Activated CD8-positive, alpha-beta memory T cell treated with anti-CD3 and anti-CD28 coated beads, Interleukin-2, amount 10 ng/mL, durations not matched to agents 7 days and 5 days (primary cell): ENCODE results near the gene SIK3. TPM values are rescaled to one million over a fixed set of nuclear protein-coding genes. Genes with fewer than 3 reads are reported as not detected.

Source experiments
- ATAC-seq: fragments of 150-1000 bp; cut with Tn5 transposase; one replicate; pipeline ENCODE4 v1.10.0; 2021; ENCODE audit warnings: moderate library complexity
- CTCF ChIA-PET: fragments of 350-600 bp; sonication (Branson Sonifier 250); formaldehyde crosslinking; loops from one replicate; lab custom pipeline; 2021; ENCODE audit warnings: antibody characterized with exemption; lab: Charles Lee
- DNase-seq: peaks from one replicate; pipeline ENCODE4 v3.0.0-alpha.2; 2020
- H3K27ac Mint-ChIP-seq: one replicate; pipeline ENCODE4 v1.8.0; 2021; ENCODE audit warnings: mild to moderate bottlenecking, mixed read lengths
- H3K27me3 Mint-ChIP-seq: one replicate; pipeline ENCODE4 v1.8.0; 2021; ENCODE audit warnings: mixed read lengths
- H3K36me3 Mint-ChIP-seq: one replicate; pipeline ENCODE4 v1.8.0; 2021; ENCODE audit warnings: mild to moderate bottlenecking, mixed read lengths
- H3K4me1 Mint-ChIP-seq: one replicate; pipeline ENCODE4 v1.8.0; 2021; ENCODE audit warnings: mixed read lengths
- H3K4me3 Mint-ChIP-seq: one replicate; pipeline ENCODE4 v1.8.0; 2021; ENCODE audit warnings: mild to moderate bottlenecking, moderate library complexity, mixed read lengths
- H3K9me3 Mint-ChIP-seq: one replicate; pipeline ENCODE4 v1.8.0; 2022; ENCODE audit warnings: low read depth, mixed read lengths
- total RNA-seq, 2 experiments: library from RNA; stranded (reverse); gene quantifications; one replicate each; pipeline ENCODE4 v1.2.3, GENCODE V29; 2021

SIK3 gene
- total RNA-seq, 2 experiments from 2014 or later, result 31.0 to 38.3 TPM

DNA sequence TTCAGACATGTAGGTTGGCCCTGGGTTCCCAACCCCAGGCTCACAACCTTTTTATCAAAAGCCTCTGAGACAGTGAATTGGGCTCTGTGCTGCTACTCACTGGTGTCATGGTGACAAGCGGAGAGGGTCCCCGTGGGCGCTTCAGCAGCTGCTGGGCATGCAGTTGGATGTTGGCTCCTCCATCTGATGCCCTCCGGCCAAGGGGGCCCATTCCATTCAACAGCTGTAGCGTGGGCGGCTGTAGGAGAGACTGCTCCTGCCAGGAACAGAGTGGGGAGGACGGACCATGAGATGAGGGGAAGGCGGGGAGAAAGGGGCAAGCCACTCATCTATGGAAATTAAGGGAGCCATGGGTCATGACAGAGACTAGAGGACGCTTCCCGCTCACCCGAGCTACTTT lies 224.8 kb downstream of the SIK3 start:
- CTCF ChIA-PET, result no interaction called here
- no peak for ATAC-seq

DNA sequence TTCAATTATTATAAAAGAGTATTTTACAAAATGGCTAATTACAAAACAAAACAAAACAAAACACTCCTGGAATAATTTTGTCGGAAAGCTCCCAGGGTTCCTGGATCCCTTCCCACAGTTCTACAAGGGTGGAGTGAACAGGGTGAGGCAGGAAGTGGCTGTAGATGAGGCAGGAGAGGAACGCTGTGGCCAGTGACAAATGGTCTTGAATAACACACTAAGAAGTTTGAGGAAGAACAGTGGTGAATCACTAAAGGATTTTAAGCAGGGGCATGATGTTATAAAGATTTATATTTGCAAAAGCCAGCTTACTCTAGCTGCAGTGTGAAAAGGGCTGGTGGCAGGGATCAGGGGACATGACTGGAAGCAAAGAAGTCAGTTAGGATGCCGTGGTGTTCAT lies 227.0 kb downstream of the SIK3 start:
- DNase-seq (no peak), ATAC-seq (no peak)
- peaks cover 22% of the 10 kb centered on the region for H3K4me1 Mint-ChIP-seq
- H3K27ac Mint-ChIP-seq, result peak overlapping the region; percentile 57
- H3K36me3 Mint-ChIP-seq, result peaks cover 45% of the 10 kb centered on the region
- CTCF ChIA-PET, result no interaction called here
- H3K4me3 Mint-ChIP-seq, result no peak overlapping the region
- no peaks in the 10 kb centered on the region for H3K27me3 Mint-ChIP-seq
- no peaks in the 10 kb centered on the region for H3K9me3 Mint-ChIP-seq

More for the DNA sequence above, 224.8 kb downstream of the SIK3 start:
- peaks cover 22% of the 10 kb centered on the region for H3K4me1 Mint-ChIP-seq
- no peak for DNase-seq
- H3K36me3 Mint-ChIP-seq, result peaks cover 32% of the 10 kb centered on the region
- H3K27ac Mint-ChIP-seq, result no peak overlapping the region
- no peak overlapping the region for H3K4me3 Mint-ChIP-seq
- no peaks in the 10 kb centered on the region for H3K27me3 Mint-ChIP-seq
- H3K9me3 Mint-ChIP-seq, result no peaks in the 10 kb centered on the region

DNA sequence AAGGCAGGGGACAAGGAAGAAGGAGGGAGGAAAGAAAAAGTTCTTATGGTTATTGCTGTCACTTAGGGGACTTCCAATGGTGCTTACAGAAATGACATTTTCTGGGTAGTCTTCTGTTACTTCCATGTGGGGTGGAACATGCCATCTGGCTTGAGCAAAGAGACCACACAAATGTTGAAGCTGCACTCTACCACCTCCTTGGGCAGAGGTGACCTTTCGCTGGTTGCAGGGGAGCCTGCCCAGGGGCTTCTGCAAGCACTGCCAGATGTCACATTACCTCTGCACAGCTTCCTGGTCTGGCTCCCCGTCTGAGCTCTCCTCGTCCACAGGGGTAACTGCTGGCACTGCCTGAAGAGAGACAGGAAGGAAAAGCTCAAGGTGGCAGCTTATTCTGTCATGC lies 228.2 kb downstream of the SIK3 start:
- Mint-ChIP-seq H3K4me3 (no peak overlapping the region), H3K36me3 (peaks cover 48% of the 10 kb centered on the region), H3K27ac (no peak overlapping the region), H3K9me3 (no peaks in the 10 kb centered on the region), H3K27me3 (no peaks in the 10 kb centered on the region), H3K4me1 (peaks cover 22% of the 10 kb centered on the region)
- CTCF ChIA-PET, result interaction anchor here (1.1 to 1.3 kb wide), 2 partner anchors 34 to 236 kb away, joined by 3 read pairs; no protein-coding TSS in a partner anchor
- DNase-seq, result no peak
- ATAC-seq, result no peak

DNA sequence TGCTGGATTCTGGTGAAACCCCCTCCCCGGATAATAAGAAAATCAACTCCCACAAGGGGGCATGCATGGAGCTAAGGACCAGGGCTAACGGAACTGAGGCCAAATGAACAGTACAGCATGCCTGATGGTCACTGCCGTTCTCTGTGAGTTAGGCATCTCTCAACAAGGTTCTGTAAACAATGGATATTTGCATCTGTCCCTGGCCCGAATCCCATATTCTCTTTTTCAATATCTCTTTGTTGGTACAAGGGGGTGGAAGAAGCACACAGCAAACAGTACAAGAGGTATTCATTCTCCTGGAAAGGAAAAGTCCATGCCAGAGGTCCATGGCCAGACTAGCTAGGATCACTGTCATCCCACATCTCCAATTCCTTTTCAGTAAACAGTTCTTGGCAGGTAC lies 228.6 kb downstream of the SIK3 start:
- Mint-ChIP-seq H3K9me3 (no peaks in the 10 kb centered on the region), H3K4me1 (peaks cover 22% of the 10 kb centered on the region), H3K4me3 (no peak overlapping the region), H3K36me3 (peaks cover 46% of the 10 kb centered on the region), H3K27me3 (no peaks in the 10 kb centered on the region), H3K27ac (no peak overlapping the region)
- CTCF ChIA-PET, result interaction anchor here (1.1 to 1.3 kb wide), 2 partner anchors 33 to 236 kb away, joined by 3 read pairs; no protein-coding TSS in a partner anchor
- ATAC-seq (no peak), DNase-seq (no peak)

DNA sequence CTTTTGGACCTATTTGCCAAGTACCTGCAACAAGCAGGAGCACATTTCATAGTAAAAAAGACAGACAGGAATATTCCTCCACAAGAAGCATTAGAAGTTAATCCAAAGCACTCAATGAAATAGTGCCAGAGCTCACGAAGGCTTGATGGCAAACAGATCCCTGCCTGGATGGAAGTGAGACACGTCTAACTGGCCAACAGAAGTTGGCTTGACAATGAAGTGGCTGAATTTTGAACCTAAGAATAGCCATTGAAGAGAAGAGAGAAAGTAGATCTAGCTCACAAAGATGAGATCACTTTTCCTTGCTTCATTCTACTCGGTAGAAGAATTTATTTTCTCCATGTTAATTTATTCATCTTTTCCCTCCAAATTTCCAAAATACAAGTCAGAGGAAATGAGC lies 230.2 kb downstream of the SIK3 start:
- Mint-ChIP-seq H3K4me3 (no peak overlapping the region), H3K27me3 (no peaks in the 10 kb centered on the region), H3K9me3 (no peaks in the 10 kb centered on the region), H3K36me3 (peaks cover 42% of the 10 kb centered on the region), H3K27ac (no peak overlapping the region), H3K4me1 (peaks cover 22% of the 10 kb centered on the region)
- DNase-seq (no peak), ATAC-seq (no peak)
- CTCF ChIA-PET, result interaction anchor here (1.2 to 2.0 kb wide), 5 partner anchors 11 to 238 kb away, joined by 3 to 10 read pairs (median 5); no protein-coding TSS in a partner anchor

DNA sequence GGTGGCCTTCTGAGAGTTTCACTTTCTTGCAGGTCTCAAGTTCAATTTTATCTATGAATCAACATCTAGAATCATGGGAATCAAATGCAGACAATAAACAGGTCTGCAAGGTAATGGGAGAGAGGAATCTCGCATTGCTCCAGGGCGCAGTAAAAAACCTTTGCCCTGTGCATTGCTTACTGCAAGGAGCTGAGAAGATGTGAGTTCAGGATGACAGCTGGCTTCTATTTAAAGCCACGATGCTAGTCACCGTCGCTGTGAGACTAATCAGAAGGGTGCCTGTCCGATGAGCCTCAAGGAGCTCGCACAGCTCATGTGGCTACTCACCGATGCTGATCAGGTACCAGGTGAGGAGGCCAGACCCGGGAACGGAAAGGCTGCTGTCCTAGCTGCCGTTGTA lies 230.6 kb downstream of the SIK3 start:
- no peak for ATAC-seq
- no peak overlapping the region for H3K27ac Mint-ChIP-seq
- CTCF ChIA-PET, result interaction anchor here (1.2 to 2.0 kb wide), 5 partner anchors 11 to 238 kb away, joined by 3 to 10 read pairs (median 5); no protein-coding TSS in a partner anchor
- no peak overlapping the region for H3K4me3 Mint-ChIP-seq
- H3K27me3 Mint-ChIP-seq, result no peaks in the 10 kb centered on the region
- peaks cover 22% of the 10 kb centered on the region for H3K4me1 Mint-ChIP-seq
- no peaks in the 10 kb centered on the region for H3K9me3 Mint-ChIP-seq
- H3K36me3 Mint-ChIP-seq, result peaks cover 39% of the 10 kb centered on the region
- no peak for DNase-seq

DNA sequence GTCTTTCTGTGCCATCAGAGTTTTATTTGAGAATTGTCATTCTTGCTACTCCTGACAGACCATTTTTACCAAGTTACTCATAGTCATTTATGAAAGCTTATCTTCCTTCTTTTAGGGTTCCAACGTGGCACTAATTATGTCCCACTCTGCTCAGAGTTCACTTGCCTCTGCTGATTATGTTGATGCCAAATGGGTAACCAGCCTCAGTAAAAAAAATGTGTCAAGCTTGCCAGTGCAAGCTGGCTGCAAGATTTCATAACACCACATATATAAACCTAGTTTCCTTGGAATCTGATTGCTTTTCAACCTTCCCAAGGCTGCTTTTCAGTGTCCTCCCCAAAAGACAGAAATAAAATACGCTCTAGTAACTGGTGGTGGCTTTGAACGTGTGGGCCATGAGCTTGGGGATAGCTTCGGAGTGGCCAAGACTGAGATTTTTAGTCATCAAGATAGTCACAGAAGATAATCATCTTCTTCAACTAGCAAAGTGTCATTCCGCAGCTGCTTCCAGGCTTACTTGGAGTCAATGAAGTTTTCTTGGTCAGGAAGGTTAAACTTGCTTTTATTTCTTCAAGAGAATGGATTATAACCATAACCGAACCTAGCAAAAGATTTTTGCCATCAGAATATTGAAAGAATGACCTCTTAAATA lies 231.3 kb downstream of the SIK3 start:
- Mint-ChIP-seq H3K27ac (no peak overlapping the region), H3K27me3 (no peaks in the 10 kb centered on the region), H3K9me3 (no peaks in the 10 kb centered on the region), H3K36me3 (peaks cover 41% of the 10 kb centered on the region), H3K4me1 (peaks cover 23% of the 10 kb centered on the region), H3K4me3 (no peak overlapping the region)
- CTCF ChIA-PET, result interaction anchor here (1.2 to 2.0 kb wide), 5 partner anchors 10 to 239 kb away, joined by 3 to 10 read pairs (median 5); no protein-coding TSS in a partner anchor
- no peak for ATAC-seq
- DNase-seq, result no peak

DNA sequence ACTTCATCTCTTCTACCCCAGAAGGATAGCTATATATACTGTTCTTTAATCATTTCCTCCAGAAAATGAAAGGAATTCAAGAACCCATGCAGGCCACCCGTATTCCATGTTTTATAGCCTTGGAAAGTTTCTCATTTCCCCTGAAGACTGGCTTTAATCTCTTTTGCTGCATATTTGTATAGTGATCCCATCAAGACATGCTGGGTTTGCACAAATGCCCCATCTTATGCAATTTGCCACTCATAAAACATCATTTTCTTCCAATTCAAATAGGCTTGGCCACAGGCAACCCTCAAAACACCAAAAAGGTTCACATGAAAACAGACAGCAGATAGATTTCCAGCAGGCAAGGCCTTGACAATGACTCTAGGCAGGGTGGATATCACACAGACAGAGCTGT lies 232.5 kb downstream of the SIK3 start:
- no peak for DNase-seq
- CTCF ChIA-PET, result interaction anchor here (0.9 to 1.4 kb wide), 3 partner anchors 11 to 240 kb away, joined by 3 to 4 read pairs (median 3); no protein-coding TSS in a partner anchor
- Mint-ChIP-seq H3K4me3 (no peak overlapping the region), H3K9me3 (no peaks in the 10 kb centered on the region), H3K36me3 (peaks cover 43% of the 10 kb centered on the region), H3K27ac (no peak overlapping the region), H3K4me1 (peaks cover 17% of the 10 kb centered on the region), H3K27me3 (no peaks in the 10 kb centered on the region)
- no peak for ATAC-seq

DNA sequence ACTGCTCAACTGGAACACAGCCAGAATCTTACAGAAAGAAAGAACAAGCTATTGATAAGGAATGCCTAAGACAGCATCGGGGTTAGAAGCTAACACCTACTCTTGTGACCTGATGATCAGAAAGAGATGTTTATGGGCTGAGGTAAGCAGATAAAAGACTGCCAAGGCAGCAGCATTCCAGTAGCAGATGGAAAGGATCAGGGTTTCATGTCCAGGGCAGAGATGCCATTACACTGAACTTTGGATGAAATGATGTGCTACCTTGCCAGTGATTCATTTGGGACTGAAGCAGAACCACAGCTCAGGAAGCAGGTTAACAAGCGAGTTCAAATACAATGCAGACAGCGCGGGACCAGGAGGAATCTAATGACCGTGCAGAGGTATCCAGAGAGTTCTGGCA lies 233.7 kb downstream of the SIK3 start:
- ATAC-seq (no peak), DNase-seq (no peak)
- CTCF ChIA-PET, result interaction anchor here (0.9 to 1.4 kb wide), 2 partner anchors 16 to 23 kb away, joined by 3 to 4 read pairs; no protein-coding TSS in a partner anchor
- Mint-ChIP-seq H3K27me3 (no peaks in the 10 kb centered on the region), H3K4me3 (no peak overlapping the region), H3K27ac (no peak overlapping the region), H3K4me1 (peaks cover 6% of the 10 kb centered on the region), H3K9me3 (no peaks in the 10 kb centered on the region), H3K36me3 (peaks cover 39% of the 10 kb centered on the region)

DNA sequence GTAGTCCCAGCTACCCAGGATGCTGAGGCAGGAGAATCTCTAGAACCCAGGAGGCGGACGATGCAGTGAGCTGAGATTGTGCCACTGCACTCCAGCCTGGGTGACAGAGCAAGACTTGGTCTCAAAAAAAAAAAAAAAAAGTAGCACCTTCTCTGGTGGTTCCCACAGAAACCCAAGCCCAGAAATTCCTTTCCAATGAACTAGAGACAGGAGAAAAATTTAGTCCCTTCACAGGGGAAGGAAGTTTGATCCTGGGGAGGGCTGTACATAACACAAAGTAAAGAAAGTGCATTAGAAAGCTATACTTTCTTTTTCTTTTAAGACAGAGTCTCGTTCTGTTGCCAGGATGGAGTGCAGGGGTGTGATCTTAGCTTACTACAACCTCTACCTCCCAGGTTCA lies 235.3 kb downstream of the SIK3 start:
- H3K9me3 Mint-ChIP-seq, result no peaks in the 10 kb centered on the region
- H3K36me3 Mint-ChIP-seq, result peaks cover 41% of the 10 kb centered on the region

DNA sequence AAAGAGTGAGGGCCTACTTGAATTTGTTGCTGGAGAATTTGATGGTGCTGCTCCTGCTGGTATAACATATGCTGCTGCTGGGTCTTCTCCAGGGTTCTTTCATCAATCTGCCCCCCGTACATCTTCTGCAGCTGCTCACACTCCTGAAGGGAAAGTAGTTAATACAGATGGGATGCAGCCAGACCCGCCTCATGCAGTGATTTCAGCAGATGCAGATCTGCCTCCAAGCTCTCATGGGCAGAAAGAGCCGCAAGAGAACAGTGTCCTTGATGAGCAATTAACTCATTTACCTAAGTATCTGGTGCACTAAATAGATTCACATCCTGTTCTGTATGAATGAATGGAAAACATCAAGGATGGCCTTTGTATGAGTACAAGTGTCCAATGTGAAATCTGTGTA lies 236.0 kb downstream of the SIK3 start:
- peaks cover 44% of the 10 kb centered on the region for H3K36me3 Mint-ChIP-seq
- DNase-seq (no peak), ATAC-seq (no peak)
- CTCF ChIA-PET, result interaction anchor here (1.0 kb wide), 1 partner anchor 26 kb away, joined by 3 read pairs; no protein-coding TSS in a partner anchor
- no peaks in the 10 kb centered on the region for H3K27me3 Mint-ChIP-seq
- no peak overlapping the region for H3K4me3 Mint-ChIP-seq
- peaks cover 6% of the 10 kb centered on the region for H3K4me1 Mint-ChIP-seq
- H3K9me3 Mint-ChIP-seq, result no peaks in the 10 kb centered on the region
- no peak overlapping the region for H3K27ac Mint-ChIP-seq

More for the DNA sequence above, 235.3 kb downstream of the SIK3 start:
- DNase-seq, result no peak
- Mint-ChIP-seq H3K27me3 (no peaks in the 10 kb centered on the region), H3K4me1 (peaks cover 6% of the 10 kb centered on the region), H3K4me3 (no peak overlapping the region), H3K27ac (no peak overlapping the region)
- no peak for ATAC-seq
- CTCF ChIA-PET, result interaction anchor here (0.8 to 1.4 kb wide), 2 partner anchors 17 to 25 kb away, joined by 3 read pairs; no protein-coding TSS in a partner anchor

DNA sequence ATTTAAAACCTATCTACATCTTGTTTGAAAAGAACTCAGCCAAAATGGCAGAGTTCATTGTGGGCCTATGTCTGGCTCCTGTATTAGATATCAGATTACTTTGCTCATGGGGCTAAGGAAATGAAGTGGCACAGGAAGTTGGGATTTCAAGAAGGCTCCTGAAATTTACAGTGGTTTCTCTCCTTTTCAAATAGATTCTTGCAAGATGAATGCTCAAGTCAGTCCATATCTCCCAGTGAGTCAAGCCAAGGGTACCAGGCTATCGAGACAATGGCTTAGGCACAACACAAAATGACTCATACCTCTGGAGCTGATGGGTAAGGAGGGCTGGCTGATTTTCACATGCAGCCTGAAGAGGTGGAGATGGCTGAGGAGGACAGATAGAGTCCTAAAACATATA lies 236.7 kb downstream of the SIK3 start:
- Mint-ChIP-seq H3K9me3 (no peaks in the 10 kb centered on the region), H3K27ac (peak overlapping the region; percentile 48), H3K4me3 (no peak overlapping the region), H3K36me3 (peaks cover 41% of the 10 kb centered on the region), H3K27me3 (no peaks in the 10 kb centered on the region), H3K4me1 (peaks cover 6% of the 10 kb centered on the region)
- CTCF ChIA-PET, result interaction anchor here (1.0 kb wide), 1 partner anchor 26 kb away, joined by 3 read pairs; no protein-coding TSS in a partner anchor
- ATAC-seq (no peak), DNase-seq (no peak)

DNA sequence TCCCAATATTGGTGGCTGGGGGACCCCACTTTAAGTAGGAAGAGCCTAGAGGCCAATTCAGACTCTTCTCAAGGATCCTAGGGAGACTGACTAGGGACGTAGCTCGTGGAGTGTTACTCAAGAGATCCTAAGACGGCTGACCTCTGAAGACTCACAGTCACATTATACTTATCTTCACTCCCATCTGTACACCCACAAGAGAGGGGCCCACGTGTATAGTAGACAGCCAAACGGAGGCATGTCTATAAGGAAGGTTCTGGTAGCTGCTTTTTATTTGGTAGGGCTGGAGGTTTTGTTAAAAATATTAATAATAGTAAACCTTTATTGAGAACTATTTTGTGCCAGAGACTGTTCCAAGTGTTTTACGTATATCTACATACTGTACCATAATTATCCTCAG lies 237.9 kb downstream of the SIK3 start:
- peaks cover 47% of the 10 kb centered on the region for H3K36me3 Mint-ChIP-seq
- no peak for ATAC-seq
- H3K4me1 Mint-ChIP-seq, result peaks cover 14% of the 10 kb centered on the region
- no peak overlapping the region for H3K4me3 Mint-ChIP-seq
- no peaks in the 10 kb centered on the region for H3K9me3 Mint-ChIP-seq
- H3K27ac Mint-ChIP-seq, result no peak overlapping the region
- H3K27me3 Mint-ChIP-seq, result no peaks in the 10 kb centered on the region
- no peak for DNase-seq
- CTCF ChIA-PET, result interaction anchor here (1.4 kb wide), 1 partner anchor 24 kb away, joined by 5 read pairs; no protein-coding TSS in a partner anchor
